Measurements from ENCODE around the gene TMEM101. TPM values are rescaled to one million over a fixed set of nuclear protein-coding genes. Genes with fewer than 3 reads are reported as not detected.
"Not testable (repeated sequence)": the region's sequence is repeated elsewhere in the genome, so short reads cannot be mapped to it uniquely, and the experiment has no call there.

TMEM101 gene
- total RNA-seq, 1 donor from 2014 or later: 36.3 TPM

DNA sequence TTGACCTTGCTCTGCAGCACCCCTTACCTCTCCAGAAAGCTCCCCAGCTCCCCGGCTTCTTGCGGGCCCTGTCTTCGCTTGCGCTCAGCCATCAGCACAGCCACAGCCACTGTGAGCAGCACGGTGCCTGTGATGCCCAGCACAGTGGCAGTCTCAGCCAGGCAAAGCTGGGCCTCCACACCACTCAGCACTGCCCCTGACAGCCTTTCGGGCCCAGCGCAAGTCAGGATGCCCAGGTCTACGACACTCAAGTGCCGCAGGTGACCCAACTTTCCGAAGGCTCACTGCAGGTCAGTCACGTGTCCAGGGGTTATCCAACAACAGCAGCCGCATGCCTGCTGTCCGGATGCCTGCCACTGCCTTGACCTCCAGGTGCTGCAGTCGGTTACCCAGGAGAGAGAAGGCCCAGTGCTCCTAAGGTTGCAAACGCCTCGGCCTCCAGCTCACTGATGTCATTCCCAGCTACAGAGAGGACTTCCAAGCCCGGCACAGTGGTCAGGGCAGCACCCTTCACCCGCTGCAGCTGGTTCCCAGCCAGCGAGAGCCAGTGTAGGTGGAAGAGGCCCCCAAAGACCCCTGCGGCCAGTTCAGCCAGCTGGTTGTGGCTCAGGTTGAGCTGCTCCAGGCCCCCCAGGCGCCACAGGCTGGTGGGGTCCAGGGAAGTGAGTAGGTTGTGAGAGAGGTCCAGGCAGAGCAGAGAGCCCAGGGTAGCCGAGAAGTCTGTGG, 8.9 kb upstream of the TMEM101 start:
- DNase-seq: no peak

GRCh38 chr17:44022246-44022645, 7.5 kb upstream of the TMEM101 start:
- no peak for DNase-seq

DNA sequence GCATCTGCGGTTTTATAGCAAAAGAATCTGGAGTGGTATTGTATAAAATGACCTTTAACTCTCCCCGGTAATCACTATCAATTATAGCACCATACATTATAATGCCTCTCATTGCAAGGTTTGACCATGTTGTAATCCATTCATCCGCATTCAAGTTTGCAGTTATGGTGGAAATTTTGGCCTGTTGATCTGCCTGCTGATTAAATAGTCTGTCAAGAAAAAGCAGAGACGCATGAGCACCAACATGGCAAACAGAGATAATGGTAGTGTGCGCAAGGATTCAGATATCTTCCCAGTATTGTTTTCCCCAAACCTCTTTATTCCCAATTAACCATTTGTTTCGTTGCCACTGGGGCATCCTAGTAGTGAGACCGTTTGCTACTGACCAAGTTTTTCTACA, 6.5 kb upstream of the TMEM101 start:
- not testable (repeated sequence) for DNase-seq

DNA sequence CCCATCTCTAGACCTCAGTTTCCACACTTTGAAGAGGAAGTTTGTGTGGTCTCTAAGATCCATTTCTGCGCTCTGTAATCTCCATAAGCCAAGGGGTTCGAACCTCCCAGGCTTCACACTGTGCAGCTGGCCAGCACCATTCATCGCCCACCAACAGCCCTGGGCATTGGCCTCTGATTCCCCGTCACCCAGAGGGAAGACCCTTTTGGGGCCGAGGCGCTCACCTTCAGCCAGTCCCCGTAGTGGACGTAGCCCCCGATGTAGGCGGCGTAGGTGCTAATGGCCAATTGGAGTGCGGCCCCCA, 678 bp downstream of the TMEM101 start:
- no peak for DNase-seq

DNA sequence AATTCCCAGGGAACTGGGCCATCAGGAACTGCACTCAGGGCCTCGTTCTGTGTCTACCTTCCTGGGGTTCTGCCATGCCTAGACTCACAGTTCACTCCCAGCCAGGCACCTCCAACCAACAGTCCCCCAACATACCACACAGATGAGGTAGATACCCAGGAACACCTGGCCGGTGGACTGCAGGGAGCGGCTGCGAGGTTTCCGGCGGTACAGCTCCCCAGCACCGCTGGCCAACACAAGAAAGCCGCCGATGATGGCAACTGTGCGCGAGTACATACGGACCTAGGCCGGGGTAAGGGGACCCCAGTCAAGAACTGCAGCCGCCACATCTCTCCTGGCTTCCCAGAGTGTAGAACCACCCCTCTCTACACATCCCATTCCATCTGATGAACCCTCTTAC, 1.9 kb downstream of the TMEM101 start:
- DNase-seq: no peak

DNA sequence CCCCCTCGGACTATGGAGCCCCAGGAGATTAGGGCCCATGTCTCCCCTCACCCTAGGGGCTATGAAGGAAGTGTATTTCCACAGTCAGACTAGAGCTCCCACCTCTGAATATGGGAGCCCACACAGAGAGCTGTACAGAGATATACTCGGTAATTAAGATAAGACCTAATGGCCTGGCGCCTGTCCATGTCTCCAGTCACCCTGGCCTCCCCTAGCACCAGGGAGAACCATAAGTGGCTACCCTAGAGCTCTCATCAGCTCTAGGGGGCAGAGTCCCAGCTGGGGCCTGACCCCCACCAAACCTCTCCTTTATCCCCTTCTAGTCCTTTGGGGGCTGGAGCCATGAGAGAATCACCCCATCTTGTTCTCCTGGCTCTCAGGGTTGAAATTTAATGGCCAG, 2.4 kb downstream of the TMEM101 start:
- DNase-seq: no peak

GRCh38 chr17:44011876-44012275, 2.9 kb downstream of the TMEM101 start:
- no peak for DNase-seq

DNA sequence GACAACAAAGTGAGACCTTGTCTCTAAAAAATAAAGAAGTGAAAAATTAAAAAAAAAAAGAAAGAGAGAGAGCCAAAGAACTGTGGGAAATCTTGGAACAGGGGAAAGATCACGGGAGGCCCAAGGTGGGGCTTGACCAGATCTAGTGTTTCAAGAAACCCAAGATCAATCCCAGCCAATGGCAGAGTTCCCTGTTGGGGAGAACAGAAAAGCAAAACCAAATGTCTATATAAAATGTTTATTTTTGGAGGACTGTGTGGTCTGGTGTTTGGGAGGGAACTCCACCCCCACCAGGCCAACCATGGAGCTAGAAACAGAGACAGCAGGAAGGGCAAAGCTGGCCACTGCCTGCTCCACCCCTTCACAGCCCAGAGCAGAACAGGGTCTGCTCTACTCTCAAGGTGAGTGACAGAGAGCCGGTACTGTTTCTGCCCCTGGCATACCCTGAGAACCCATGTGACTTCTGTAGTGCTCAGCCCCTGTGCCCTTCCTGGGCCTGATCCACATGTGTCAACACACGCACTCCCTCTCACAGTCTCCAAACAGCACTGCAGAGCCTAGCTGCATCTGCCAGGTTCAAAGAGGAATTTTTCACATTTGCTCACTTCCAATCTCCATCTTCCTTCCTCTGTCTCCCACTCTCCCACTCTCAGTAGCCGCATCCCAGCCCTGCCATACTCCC, 3.7 kb downstream of the TMEM101 start:
- DNase-seq: no peak

DNA sequence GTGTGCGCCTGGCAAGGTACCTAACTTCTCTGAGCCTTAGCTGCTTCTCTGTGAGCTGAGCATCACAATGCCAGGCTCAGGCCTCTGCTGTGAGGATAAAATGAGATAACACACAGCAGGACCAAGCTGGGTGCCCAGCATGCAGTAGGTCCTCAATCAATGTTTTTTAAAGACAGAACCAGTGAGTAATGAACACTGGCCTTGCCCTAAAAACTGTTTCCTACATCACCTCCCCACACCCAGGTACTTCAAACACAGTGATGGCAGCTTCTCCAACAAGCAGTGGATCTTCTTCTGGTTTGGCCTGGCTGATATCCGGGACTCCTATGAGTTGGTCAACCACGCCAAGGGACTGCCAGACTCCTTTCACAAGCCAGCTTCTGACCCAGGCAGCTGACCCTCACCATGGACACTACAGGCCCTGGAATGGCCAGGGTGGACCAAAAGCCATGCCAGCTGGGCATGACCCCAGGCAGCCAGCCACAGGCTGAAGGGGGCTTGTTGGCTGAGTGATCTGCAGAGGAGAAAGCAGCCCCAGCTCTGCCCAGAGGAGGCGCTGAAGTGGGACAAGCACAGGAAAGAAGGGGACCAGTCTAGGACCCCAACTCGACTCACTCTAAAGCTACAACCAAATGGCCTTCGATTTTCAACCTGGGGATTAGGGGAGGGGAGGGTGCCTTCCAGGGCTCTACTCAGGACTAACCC, 6.4 kb downstream of the TMEM101 start:
- no peak for DNase-seq

GRCh38 chr17:44007346-44008204, 7.2 kb downstream of the TMEM101 start:
- DNase-seq: no peak

GRCh38 chr17:44006598-44007345, 8.0 kb downstream of the TMEM101 start:
- peak; percentile 63 for DNase-seq

GRCh38 chr17:44006272-44006597, 8.5 kb downstream of the TMEM101 start:
- no peak for DNase-seq

DNA sequence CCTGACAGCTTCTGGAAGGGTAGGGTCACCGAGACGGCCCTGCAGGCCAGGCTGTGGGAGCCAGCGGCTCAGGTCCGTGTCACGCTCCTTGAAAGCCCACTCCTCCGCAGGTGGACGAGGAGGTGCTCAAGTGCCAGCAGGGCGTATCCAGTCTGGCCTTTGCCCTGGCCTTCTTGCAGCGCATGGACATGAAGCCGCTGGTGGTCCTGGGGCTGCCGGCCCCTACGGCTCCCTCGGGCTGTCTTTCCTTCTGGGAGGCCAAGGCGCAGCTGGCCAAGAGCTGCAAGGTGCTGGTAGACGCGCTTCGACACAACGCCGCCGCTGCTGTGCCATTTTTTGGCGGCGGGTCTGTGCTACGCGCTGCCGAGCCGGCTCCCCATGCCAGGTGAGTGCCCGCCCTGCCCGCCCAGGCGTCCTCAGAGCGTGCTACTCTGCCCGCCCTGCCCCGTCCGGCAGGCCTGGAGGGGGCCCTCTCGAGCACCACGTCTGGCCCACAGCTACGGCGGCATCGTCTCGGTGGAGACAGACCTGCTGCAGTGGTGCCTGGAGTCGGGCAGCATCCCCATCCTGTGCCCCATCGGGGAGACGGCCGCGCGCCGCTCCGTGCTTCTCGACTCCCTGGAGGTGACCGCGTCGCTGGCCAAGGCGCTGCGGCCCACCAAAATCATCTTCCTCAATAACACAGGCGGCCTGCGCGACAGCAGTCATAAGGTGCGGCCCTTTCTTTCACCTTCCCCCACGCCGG, 9.1 kb downstream of the TMEM101 start:
- no peak for DNase-seq

DNA sequence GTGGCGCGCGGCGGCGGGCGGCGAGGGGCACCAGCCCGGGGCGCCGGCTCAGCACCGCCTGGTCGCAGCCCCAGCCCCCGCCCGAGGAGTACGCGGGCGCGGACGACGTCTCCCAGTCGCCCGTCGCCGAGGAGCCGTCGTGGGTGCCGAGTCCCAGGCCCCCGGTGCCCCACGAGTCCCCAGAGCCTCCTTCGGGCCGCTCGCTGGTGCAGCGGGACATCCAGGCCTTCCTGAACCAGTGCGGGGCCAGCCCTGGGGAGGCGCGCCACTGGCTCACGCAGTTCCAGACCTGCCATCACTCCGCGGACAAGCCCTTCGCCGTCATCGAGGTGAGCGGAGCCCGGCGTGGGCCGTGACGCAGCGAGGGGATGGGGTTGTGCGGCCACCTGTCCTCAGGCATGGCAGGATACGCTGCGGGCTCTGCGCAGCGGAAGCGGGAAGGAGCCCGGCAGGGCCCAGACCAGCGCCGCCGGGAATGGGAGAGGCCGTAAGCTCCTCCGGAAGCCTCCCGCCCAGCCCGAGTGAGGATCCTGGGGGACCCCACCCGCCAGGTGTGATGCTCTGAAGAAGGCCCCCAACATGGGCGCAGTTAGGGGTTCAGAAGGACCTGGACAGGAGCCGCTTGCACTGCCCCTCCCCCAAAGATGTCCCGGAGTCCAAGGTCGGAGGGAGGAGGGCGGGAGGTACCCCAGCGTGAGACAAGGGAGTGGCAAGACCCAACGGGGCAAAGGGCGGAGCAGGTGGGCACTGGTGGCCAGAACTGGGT, 9.8 kb downstream of the TMEM101 start:
- DNase-seq: no peak

GRCh38 chr17:44004077-44004760, 10.5 kb downstream of the TMEM101 start, which contains the start of gene NAGS:
Gene NAGS (plus strand): TSS chr17:44004622. CDS start chr17:44004664, 42 bp downstream.
- no peak for DNase-seq

DNA sequence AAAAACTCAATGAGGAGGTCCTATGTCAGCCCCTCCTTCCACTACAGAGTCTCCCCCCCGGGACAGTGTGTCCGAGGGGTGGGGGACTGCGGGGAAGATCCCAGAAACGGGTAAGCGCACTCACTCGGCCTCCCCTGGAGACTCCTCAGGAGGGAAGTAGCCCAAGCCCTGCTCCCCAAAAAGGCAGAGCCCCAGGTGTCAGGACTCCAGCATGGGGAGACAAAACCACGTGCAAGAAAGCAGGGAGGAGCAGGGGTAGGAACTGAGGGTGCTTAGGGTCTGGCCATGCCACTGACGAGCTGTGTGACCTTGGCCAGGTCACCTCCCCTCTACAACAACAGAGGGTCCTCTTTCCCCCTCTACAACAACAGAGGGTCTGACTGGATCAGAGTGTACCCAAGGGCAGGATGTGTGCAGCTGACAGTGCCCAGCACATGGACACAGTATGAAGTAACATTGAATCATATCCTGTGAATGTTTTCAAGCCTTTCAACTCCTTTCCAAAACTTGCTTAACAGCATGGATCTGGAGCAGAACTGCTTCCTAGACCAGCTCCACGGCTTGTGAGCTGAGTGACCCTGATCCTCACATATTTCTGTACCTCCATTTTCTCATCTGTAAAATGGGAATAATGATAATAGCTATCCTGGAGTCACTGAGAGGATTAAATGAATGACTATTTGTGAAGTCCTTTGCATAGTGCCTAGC, 12.5 kb downstream of the TMEM101 start:
- DNase-seq: no peak

DNA sequence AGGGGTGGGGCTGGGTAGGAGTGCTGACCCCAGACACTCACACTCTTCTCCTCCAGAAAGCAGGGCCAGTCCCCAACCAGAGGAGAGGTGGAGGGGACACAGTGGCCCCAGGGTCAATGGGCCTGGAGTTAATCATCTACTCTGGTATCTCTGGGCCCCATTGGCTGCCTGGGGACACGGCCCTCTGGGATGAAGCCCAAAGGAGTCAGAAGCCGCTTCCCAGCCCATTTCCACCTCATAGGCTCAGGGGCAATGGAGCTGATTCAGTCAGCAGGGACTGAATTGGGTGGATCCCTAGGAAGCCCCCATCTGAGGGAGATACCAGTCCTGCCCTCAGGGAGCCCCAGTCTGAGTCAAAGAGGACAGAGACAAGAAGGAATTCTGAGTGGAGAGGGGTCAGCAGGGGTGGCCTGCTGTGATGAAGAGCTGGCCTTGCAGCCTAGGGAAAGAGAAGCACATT, 13.3 kb downstream of the TMEM101 start:
- DNase-seq: no peak

DNA sequence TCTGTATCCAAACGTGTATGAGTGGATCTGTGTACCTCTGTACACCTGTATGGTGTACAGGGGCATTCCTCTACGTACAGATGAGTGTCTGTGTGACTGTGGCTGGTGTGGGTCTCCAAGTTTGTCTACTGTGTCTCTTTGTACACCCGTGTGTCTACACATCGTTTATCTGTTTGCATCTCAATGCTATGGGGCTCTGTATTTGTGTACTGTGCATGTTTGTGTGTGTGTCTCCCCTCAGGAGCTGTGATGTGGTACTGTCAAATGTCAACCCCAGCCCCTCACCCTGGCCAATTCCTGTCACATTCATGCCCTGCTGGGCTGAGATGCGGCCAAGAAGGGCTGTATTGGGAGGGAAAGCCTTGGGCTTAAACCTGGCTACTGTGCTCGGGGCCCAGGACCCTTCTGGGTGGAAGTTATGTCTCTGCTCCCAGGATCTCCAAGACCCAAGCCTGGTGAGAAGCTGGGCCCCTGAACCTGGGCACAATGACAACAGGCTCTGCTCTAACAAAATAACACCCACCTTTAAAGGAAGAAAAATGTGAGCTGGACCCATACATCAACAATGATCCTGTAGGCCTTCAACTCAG, 13.8 kb downstream of the TMEM101 start:
- DNase-seq: no peak

Data from occipital lobe (tissue), 2 donors.